OCI-LY7 (cell line): ENCODE data around the gene ALDH1A2. TPM values are rescaled to one million over a fixed set of nuclear protein-coding genes. Genes with fewer than 3 reads are reported as not detected.

Experiments
- BruUV-seq: library from RNA; stranded (reverse); fragments of 400-500 nt; replicated peaks from 2 replicates; lab custom pipeline; 2021; lab: Mats Ljungman, UMichigan
- CTCF ChIA-PET: fragments of 300-600 bp; sonication (Branson Sonifier 250); formaldehyde crosslinking; loops from one replicate; lab custom pipeline; 2022; ENCODE audit warnings: antibody characterized with exemption; ENCODE audit not compliant: unreplicated experiment; lab: Charles Lee
- POLR2A ChIA-PET: fragments of 300-600 bp; sonication (Branson Sonifier 250); formaldehyde crosslinking; loops from one replicate; lab custom pipeline; 2022; ENCODE audit warnings: antibody characterized with exemption; lab: Charles Lee
- DNase-seq: peaks from one replicate; pipeline ENCODE4 v3.0.0-alpha.2; 2015; ENCODE audit warnings: low spot score
- H2AFZ ChIP-seq: fragments of 200-600 bp; sonication (generic), shearing (Covaris generic); 2 replicates; pipeline ENCODE4 v1.6.1; 2014; ENCODE audit warnings: mild to moderate bottlenecking, antibody characterized with exemption, low read length, moderate library complexity
- H3K27ac ChIP-seq: fragments of 200-600 bp; sonication (generic); 2 replicates; pipeline ENCODE4 v1.5.1; 2014; ENCODE audit warnings: mixed run types, low read depth, mild to moderate bottlenecking, moderate library complexity, low read length, inconsistent platforms; ENCODE audit not compliant: poor library complexity, severe bottlenecking
- H3K36me3 ChIP-seq: fragments of 200-600 bp; sonication (generic); 2 replicates; pipeline ENCODE4 v1.6.1; 2014; ENCODE audit warnings: mild to moderate bottlenecking, antibody characterized with exemption, low read length, moderate library complexity, mixed read lengths; ENCODE audit not compliant: insufficient read depth
- H3K4me1 ChIP-seq: fragments of 200-600 bp; sonication (generic); 2 replicates; pipeline ENCODE4 v1.5.1; 2014; ENCODE audit warnings: mild to moderate bottlenecking, low read length; ENCODE audit not compliant: insufficient read depth, poor library complexity, severe bottlenecking
- H3K4me2 ChIP-seq: fragments of 200-600 bp; sonication (generic); 2 replicates; pipeline ENCODE4 v1.6.1; 2014; ENCODE audit warnings: mild to moderate bottlenecking, low read length
- H3K4me3 ChIP-seq: fragments of 200-600 bp; sonication (generic); 2 replicates; pipeline ENCODE4 v1.5.1; 2014; ENCODE audit warnings: mild to moderate bottlenecking, low read depth, low read length; ENCODE audit not compliant: poor library complexity, severe bottlenecking
- H3K79me2 ChIP-seq: fragments of 200-600 bp; sonication (generic); 2 replicates; pipeline ENCODE4 v1.6.1; 2016; ENCODE audit warnings: low read depth, mild to moderate bottlenecking, low read length, moderate library complexity, mixed read lengths; ENCODE audit not compliant: insufficient read depth
- H3K9me2 ChIP-seq: fragments of 200-600 bp; sonication (generic); 2 replicates; pipeline ENCODE4 v1.6.1; 2016; ENCODE audit warnings: mild to moderate bottlenecking, low read length, mixed read lengths; ENCODE audit not compliant: insufficient read depth
- H3K9me3 ChIP-seq: fragments of 200-600 bp; sonication (generic); 2 replicates; pipeline ENCODE4 v1.6.1; 2014; ENCODE audit warnings: mild to moderate bottlenecking, mixed run types, low read length, mixed read lengths
- H4K20me1 ChIP-seq: fragments of 200-600 bp; sonication (generic); 2 replicates; pipeline ENCODE4 v1.6.1; 2014; ENCODE audit warnings: mild to moderate bottlenecking, antibody characterized with exemption, low read length, moderate library complexity, mixed read lengths; ENCODE audit not compliant: insufficient read depth
- CTCF ChIP-seq: fragments of 200-600 bp; sonication (generic); conservative IDR thresholded peaks from 2 replicates; pipeline ENCODE4 v1.5.1; 2014; ENCODE audit warnings: mild to moderate bottlenecking, antibody characterized with exemption, low read length, moderate library complexity, mixed read lengths
- EZH2phosphoT487 ChIP-seq: fragments of 200-600 bp; sonication (generic); IDR thresholded peaks from 2 replicates; pipeline ENCODE4 v1.6.1; 2018; ENCODE audit warnings: low read depth, borderline replicate concordance, mild to moderate bottlenecking, mixed run types, antibody characterized with exemption, low read length, moderate library complexity, mixed read lengths
- intact Hi-C: fragments of 100-400 bp; cut with micrococcal nuclease; formaldehyde crosslinking; loops from one replicate; pipeline ENCODE4 v1.10.0; 2022; ENCODE audit not compliant: unreplicated experiment
- total RNA-seq, 2 experiments: library from RNA; depleted of rRNA in 1 of 2; stranded (reverse); fragments of >200 nt in 1 of 2; shearing (Covaris generic) in 1 of 2; gene quantifications; 2 replicates each; pipeline ENCODE4 v1.2.3, GENCODE V29; 2014 to 2022

ALDH1A2 gene
- total RNA-seq, 2 experiments from 2014 or later, result not detected

- Histone ChIP-seq H3K4me3 (no peak overlapping the region), H3K79me2 (no peaks in the 10 kb centered on the region), H3K4me1 (no peaks in the 10 kb centered on the region), H3K9me3 (no peaks in the 10 kb centered on the region), H2AFZ (no peak overlapping the region), H3K27ac (no peak overlapping the region), H3K9me2 (no peaks in the 10 kb centered on the region), H3K36me3 (no peaks in the 10 kb centered on the region), H3K4me2 (no peak overlapping the region), H4K20me1 (no peaks in the 10 kb centered on the region)
- TF ChIP-seq CTCF (no peak), EZH2phosphoT487 (no peak)
- ChIA-PET CTCF (no interaction called here), POLR2A (no interaction called here)
- DNase-seq, result no peak
- intact Hi-C loops, result no loop called here
- no TSS peak for BruUV-seq
These were observed 141.8 kb downstream of the ALDH1A2 start for GRCh38 chr15:57923750-57924149.

GRCh38 chr15:57923306-57923705 lies 142.2 kb downstream of the ALDH1A2 start:
- ChIA-PET POLR2A (interaction anchor here (0.7 kb wide), 1 partner anchor 14 kb away, joined by 3 read pairs; no protein-coding TSS in a partner anchor), CTCF (no interaction called here)
- Histone ChIP-seq H3K27ac (no peak overlapping the region), H2AFZ (no peak overlapping the region), H3K4me3 (no peak overlapping the region), H4K20me1 (no peaks in the 10 kb centered on the region), H3K79me2 (no peaks in the 10 kb centered on the region), H3K9me3 (no peaks in the 10 kb centered on the region), H3K4me2 (no peak overlapping the region), H3K36me3 (no peaks in the 10 kb centered on the region), H3K9me2 (no peaks in the 10 kb centered on the region), H3K4me1 (no peaks in the 10 kb centered on the region)
- DNase-seq, result no peak
- no peak for TF ChIP-seq CTCF
- no peak for TF ChIP-seq EZH2phosphoT487
- BruUV-seq, result no TSS peak
- intact Hi-C loops, result no loop called here

GRCh38 chr15:57922776-57923175 lies 142.7 kb downstream of the ALDH1A2 start:
- H3K4me1 ChIP-seq, result no peaks in the 10 kb centered on the region
- ChIA-PET CTCF (no interaction called here), POLR2A (interaction anchor here (0.7 kb wide), 2 partner anchors 14 to 1263 kb away, joined by 3 to 4 read pairs; no protein-coding TSS in a partner anchor)
- H4K20me1 ChIP-seq, result no peaks in the 10 kb centered on the region
- no peak for DNase-seq
- no peak overlapping the region for H3K4me2 ChIP-seq
- H3K4me3 ChIP-seq, result no peak overlapping the region
- H3K9me3 ChIP-seq, result no peaks in the 10 kb centered on the region
- H3K27ac ChIP-seq, result no peak overlapping the region
- intact Hi-C loops, result no loop called here
- H2AFZ ChIP-seq, result no peak overlapping the region
- H3K36me3 ChIP-seq, result no peaks in the 10 kb centered on the region
- BruUV-seq, result no TSS peak
- H3K79me2 ChIP-seq, result no peaks in the 10 kb centered on the region
- no peak for TF ChIP-seq EZH2phosphoT487
- no peak for TF ChIP-seq CTCF
- H3K9me2 ChIP-seq, result no peaks in the 10 kb centered on the region
